Activated T-helper 1 cell treated with anti-CD3 and anti-CD28 coated beads, Interleukin-12 subunit alpha, Interleukin-12 subunit beta, Interleukin-2, Interleukin-4 antibody, amounts not matched to agents 30 ng/mL and 10 ng/mL and 1 ng/mL, durations not matched to agents 14 hours and 24 hours and 36 hours (primary cell): ENCODE data around the gene CEP112. TPM values are rescaled to one million over a fixed set of nuclear protein-coding genes. Genes with fewer than 3 reads are reported as not detected.
"Not testable (repeated sequence)": the region's sequence is repeated elsewhere in the genome, so short reads cannot be mapped to it uniquely, and the experiment has no call there.

Experiments used
- DNase-seq: peaks from one replicate; pipeline ENCODE4 v3.0.0; 2021; ENCODE audit warnings: low spot score
- H3K27ac Mint-ChIP-seq: one replicate; pipeline ENCODE4 v1.8.0; 2021; ENCODE audit warnings: mild to moderate bottlenecking, mixed read lengths
- H3K27me3 Mint-ChIP-seq: one replicate; pipeline ENCODE4 v1.8.0; 2022; ENCODE audit warnings: mild to moderate bottlenecking, moderate library complexity, mixed read lengths; ENCODE audit not compliant: insufficient read depth
- H3K36me3 Mint-ChIP-seq: one replicate; pipeline ENCODE4 v1.8.0; 2021; ENCODE audit warnings: low read depth, mixed read lengths
- H3K4me1 Mint-ChIP-seq: one replicate; pipeline ENCODE4 v1.8.0; 2021; ENCODE audit warnings: low read depth, mixed read lengths
- H3K4me3 Mint-ChIP-seq: one replicate; pipeline ENCODE4 v1.8.0; 2021; ENCODE audit warnings: mild to moderate bottlenecking, moderate library complexity, mixed read lengths
- H3K9me3 Mint-ChIP-seq: one replicate; pipeline ENCODE4 v1.8.0; 2021; ENCODE audit warnings: mixed read lengths
- intact Hi-C: fragments of 100-400 bp; cut with micrococcal nuclease; formaldehyde crosslinking; loops from one replicate; pipeline ENCODE4 v1.15.1; 2024
- total RNA-seq: library from RNA; stranded (reverse); gene quantifications from 2 replicates; pipeline ENCODE4 v1.2.3, GENCODE V29; 2022

CEP112 gene
- total RNA-seq, 1 donor from 2014 or later = 1.7 TPM

DNA sequence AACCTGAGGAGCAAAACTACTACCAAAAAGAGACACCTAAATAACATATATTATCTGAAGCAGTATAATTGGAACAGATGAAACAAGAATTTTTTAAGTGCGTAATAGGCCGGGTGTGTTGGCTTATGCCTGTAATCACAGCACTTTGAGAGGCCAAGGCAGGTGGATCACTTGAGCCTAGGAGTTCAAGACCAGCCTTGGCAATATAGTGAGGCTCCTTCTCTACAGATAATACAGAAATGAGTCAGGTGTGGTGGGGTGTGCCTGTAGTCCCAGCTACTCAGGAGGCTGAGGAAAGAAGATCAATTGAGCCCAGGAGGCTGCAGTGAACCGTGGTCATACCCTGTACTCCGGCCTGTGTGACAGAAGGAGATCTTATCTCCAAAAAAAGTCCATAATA is 336.3 kb downstream of the CEP112 start:
- Mint-ChIP-seq H3K27me3 (no peaks in the 10 kb centered on the region), H3K27ac (no peak overlapping the region), H3K4me3 (no peak overlapping the region), H3K36me3 (no peaks in the 10 kb centered on the region), H3K4me1 (no peaks in the 10 kb centered on the region), H3K9me3 (no peaks in the 10 kb centered on the region)
- no peak for DNase-seq
- intact Hi-C loops = no loop called here

DNA sequence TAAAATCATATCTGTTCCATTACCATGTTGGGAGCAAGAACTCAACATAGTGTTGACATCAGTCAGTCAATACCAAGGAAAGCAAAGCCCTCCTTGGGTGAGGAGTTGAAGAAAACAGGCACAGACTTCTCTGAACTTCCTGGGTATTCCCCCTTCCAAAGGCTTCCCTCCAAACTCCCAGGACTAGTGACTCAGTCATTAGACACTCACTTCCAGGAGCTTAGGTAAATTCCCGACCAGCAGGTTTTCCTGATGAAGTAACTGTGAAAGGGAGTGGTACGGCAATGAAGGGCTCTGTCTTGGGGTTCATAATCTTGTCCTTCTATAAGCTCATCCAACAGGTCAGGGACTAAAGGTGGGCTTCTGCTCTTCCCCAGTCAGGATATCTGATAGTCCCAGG is 336.7 kb downstream of the CEP112 start:
- Mint-ChIP-seq H3K9me3 (no peaks in the 10 kb centered on the region), H3K27ac (no peak overlapping the region), H3K4me1 (no peaks in the 10 kb centered on the region), H3K36me3 (no peaks in the 10 kb centered on the region), H3K27me3 (no peaks in the 10 kb centered on the region), H3K4me3 (no peak overlapping the region)
- no peak for DNase-seq
- intact Hi-C loops = no loop called here

DNA sequence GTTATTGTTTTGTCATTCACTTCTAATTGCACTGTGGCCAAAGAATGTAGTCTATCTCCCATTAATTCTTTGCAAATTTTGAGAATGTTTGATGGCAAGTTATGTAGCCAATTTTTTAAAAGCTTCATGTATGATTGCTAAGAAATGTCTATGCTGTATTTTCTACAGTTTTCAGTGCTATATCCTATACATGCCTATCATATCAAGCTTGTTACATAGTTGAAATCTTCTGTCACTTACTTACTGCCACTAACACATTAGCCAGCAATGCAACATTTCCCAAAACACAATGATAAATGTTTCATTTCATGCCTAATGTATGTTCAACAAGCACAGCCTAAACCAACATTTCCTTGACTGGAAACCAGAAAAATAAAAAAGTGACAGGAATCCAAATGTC is 338.1 kb downstream of the CEP112 start:
- H3K4me1 Mint-ChIP-seq = no peaks in the 10 kb centered on the region
- no peak overlapping the region for H3K4me3 Mint-ChIP-seq
- no peak overlapping the region for H3K27ac Mint-ChIP-seq
- intact Hi-C loops = no loop called here
- no peak for DNase-seq
- H3K27me3 Mint-ChIP-seq = no peaks in the 10 kb centered on the region
- H3K9me3 Mint-ChIP-seq = no peaks in the 10 kb centered on the region
- H3K36me3 Mint-ChIP-seq = no peaks in the 10 kb centered on the region

DNA sequence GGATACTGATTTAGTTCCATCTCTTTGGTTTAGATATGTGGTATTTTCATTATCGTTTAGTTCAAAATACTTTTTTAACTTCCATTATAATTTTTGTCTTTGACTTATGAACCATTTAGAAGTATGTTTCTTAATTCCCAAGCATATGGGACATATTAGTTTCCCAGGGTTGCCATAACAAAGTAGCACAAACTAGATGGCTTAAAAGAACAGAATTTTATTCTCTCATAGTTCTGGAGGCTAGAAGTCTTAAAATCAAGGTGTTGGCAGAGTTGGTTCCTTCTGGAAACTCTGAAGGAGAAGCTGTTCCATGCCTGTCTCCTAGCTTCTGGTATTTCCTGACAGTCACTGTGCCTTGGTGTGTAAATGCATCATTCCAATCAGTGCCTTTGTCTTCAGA is 339.0 kb downstream of the CEP112 start:
- intact Hi-C loops = no loop called here
- no peak for DNase-seq
- H3K9me3 Mint-ChIP-seq = no peaks in the 10 kb centered on the region
- H3K27ac Mint-ChIP-seq = no peak overlapping the region
- H3K4me1 Mint-ChIP-seq = no peaks in the 10 kb centered on the region
- no peaks in the 10 kb centered on the region for H3K36me3 Mint-ChIP-seq
- no peak overlapping the region for H3K4me3 Mint-ChIP-seq
- H3K27me3 Mint-ChIP-seq = no peaks in the 10 kb centered on the region

DNA sequence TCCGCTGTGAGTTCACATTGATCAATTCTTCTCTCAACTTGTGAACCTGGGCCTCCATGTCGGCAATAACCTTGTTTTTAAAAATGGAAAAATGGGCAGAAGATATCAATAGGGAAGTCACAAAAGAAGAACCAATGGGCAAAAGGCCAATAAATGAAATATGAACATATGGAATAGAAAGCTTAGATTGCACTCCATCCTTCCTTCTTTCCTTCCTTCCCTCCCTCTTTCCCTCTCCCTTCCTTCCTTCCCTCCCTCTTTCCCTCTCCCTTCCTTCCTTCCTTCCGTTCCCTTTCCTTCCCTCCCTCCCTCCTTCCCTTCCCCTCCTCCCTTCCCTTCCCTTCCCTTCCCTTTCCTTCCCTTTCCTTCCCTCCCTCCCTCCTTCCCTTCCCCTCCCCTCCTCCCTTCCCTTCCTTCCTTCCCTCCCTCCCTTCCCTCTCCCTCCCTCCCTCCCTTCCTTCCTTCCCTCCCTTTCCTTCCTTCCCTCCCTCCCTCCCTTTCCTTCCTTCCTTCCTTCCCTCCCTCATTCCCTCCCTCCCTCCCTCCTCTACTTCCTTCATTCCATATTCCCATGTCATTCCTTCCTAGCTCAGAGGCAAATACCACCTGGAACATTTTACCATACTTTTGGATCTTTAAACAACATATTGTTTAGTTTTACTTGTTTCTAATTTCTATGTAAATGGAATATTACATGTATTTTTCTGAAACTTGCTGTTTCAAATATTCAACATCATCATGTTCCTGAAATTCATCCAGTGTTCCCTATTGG is 339.8 kb downstream of the CEP112 start:
- intact Hi-C loops = no loop called here
- no peaks in the 10 kb centered on the region for H3K4me1 Mint-ChIP-seq

DNA sequence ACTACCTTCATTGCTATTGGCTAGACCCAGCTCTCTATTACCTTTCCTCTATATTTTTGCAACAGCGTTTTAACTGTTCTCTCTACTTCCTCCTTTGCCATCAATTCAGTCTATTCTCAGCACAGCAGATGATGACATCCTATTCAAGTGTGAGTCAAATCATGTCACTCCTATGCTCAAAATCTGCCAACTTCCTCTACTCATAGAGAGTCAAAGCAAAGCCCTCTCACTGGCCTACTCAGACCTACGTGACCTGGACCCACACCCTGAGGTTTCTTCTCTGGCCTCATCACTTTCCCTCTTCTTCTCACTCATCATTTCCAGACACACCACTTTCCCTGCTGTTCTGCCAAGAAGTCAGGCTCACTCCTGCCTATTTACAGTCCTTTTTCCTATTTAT is 341.4 kb downstream of the CEP112 start:
- no peaks in the 10 kb centered on the region for H3K27me3 Mint-ChIP-seq
- intact Hi-C loops = no loop called here
- H3K4me3 Mint-ChIP-seq = no peak overlapping the region
- DNase-seq = no peak
- H3K36me3 Mint-ChIP-seq = no peaks in the 10 kb centered on the region
- no peaks in the 10 kb centered on the region for H3K4me1 Mint-ChIP-seq
- no peak overlapping the region for H3K27ac Mint-ChIP-seq
- no peaks in the 10 kb centered on the region for H3K9me3 Mint-ChIP-seq

More for the DNA sequence above, 339.8 kb downstream of the CEP112 start:
- no peak for DNase-seq
- Mint-ChIP-seq H3K9me3 (no peaks in the 10 kb centered on the region), H3K36me3 (no peaks in the 10 kb centered on the region), H3K4me3 (no peak overlapping the region), H3K27me3 (no peaks in the 10 kb centered on the region), H3K27ac (no peak overlapping the region)

DNA sequence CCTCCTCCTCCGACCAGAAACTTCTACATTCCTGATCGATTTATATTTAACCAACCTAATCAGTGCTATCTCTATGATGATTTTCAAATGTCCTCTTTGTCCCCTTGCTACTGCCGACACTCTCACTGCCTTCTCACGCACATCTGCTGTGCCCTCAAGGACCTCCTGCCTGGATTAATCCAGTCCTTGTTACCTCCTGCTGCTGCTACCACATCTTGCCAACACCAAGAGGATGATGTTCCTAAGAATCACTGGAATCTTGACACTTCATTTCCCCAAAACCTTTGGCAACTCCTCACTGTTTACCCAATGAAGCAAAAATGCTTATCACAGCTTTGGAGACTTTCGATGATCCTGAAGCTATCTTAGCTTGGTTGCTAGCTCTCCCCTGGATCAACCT is 343.2 kb downstream of the CEP112 start:
- H3K27me3 Mint-ChIP-seq = no peaks in the 10 kb centered on the region

DNA sequence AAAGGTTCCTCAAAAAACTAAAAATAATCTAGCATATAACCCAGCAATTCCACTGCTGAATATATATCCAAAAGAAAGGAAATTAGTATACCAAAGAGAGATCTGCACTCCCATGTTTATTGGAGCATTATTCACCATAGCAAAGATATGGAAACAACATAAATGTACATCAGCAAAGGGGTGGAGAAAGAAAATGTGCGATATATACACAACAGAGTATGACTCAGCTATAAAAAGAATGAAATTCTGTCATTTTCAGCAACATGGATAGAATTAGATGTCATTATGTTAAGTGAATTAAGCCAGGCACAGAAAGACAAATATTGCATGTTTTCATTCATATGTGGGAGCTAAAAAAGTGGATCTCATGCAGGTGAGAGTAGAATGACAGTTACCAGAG is 350.8 kb downstream of the CEP112 start:
- no peak overlapping the region for H3K27ac Mint-ChIP-seq
- H3K27me3 Mint-ChIP-seq = no peaks in the 10 kb centered on the region
- H3K9me3 Mint-ChIP-seq = no peaks in the 10 kb centered on the region
- no peaks in the 10 kb centered on the region for H3K4me1 Mint-ChIP-seq
- no peak for DNase-seq
- intact Hi-C loops = no loop called here
- no peaks in the 10 kb centered on the region for H3K36me3 Mint-ChIP-seq
- no peak overlapping the region for H3K4me3 Mint-ChIP-seq

More for the DNA sequence above, 343.2 kb downstream of the CEP112 start:
- Mint-ChIP-seq H3K9me3 (no peaks in the 10 kb centered on the region), H3K36me3 (no peaks in the 10 kb centered on the region), H3K4me3 (no peak overlapping the region), H3K27ac (no peak overlapping the region), H3K4me1 (no peaks in the 10 kb centered on the region)
- intact Hi-C loops = no loop called here
- DNase-seq = no peak

DNA sequence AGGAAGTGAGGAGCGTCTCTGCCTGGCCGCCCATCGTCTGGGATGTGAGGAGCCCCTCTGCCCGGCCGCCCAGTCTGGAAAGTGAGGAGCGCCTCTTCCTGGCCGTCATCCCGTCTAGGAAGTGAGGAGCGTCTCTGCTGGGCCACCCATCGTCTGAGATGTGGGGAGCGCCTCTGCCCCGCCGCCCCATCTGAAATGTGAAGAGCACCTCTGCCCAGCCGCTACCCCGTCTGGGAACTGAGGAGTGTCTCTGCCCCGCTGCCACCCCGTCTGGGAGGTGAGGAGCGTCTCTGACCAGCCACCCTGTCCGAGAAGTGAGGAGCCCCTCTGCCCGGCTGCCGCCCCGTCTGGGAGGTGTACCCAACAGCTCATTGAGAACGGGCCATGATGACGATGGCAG is 354.7 kb downstream of the CEP112 start:
- intact Hi-C loops, H3K27ac Mint-ChIP-seq, H3K4me3 Mint-ChIP-seq, H3K36me3 Mint-ChIP-seq, DNase-seq, H3K27me3 Mint-ChIP-seq, H3K4me1 Mint-ChIP-seq: not testable (repeated sequence)
- H3K9me3 Mint-ChIP-seq = peaks cover 15% of the 10 kb centered on the region

DNA sequence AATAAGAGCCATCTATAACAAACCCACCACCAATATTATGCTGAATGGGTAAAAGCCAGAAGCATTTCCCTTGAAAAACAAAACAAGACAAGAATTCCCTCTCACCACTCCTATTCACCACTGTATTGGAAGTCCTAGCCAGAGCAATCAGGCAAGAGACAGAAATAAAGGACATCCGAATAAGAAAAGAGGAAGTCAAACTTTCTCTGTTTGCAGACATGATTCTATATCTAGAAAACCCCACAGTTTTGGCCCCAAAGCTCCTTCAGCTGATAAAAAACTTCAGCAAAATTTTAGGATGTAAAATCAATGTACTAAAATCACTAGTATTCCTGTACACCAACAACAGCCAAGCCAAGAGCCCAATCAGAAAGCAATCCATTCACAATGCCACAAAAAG is 358.7 kb downstream of the CEP112 start:
- Mint-ChIP-seq H3K36me3 (no peaks in the 10 kb centered on the region), H3K9me3 (peaks cover 30% of the 10 kb centered on the region), H3K4me1 (no peaks in the 10 kb centered on the region), H3K27ac (no peak overlapping the region), H3K4me3 (no peak overlapping the region), H3K27me3 (no peaks in the 10 kb centered on the region)
- intact Hi-C loops = no loop called here
- DNase-seq = no peak

DNA sequence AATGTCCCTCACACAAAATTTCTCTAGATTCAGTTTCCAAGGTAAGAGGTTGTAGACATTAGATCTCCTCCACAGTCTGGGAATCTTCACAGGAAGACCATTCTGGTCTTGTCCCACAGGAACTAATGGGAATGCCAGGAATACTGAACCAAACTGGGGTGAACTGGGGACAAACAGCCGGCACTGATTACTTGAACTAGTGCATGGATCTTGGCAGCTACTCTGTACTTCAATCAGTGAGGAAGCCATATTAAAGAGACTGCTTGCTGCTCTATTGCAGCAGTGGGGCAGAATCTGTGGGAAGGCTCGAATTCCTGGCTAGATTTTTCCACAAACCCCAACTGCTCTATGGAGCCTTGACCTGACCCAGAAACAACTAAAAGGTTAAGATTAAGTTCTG is 361.6 kb downstream of the CEP112 start:
- no peak for DNase-seq
- H3K36me3 Mint-ChIP-seq = no peaks in the 10 kb centered on the region
- H3K27ac Mint-ChIP-seq = no peak overlapping the region
- no peaks in the 10 kb centered on the region for H3K27me3 Mint-ChIP-seq
- intact Hi-C loops = no loop called here
- no peak overlapping the region for H3K4me3 Mint-ChIP-seq
- no peaks in the 10 kb centered on the region for H3K4me1 Mint-ChIP-seq
- H3K9me3 Mint-ChIP-seq = peaks cover 30% of the 10 kb centered on the region

DNA sequence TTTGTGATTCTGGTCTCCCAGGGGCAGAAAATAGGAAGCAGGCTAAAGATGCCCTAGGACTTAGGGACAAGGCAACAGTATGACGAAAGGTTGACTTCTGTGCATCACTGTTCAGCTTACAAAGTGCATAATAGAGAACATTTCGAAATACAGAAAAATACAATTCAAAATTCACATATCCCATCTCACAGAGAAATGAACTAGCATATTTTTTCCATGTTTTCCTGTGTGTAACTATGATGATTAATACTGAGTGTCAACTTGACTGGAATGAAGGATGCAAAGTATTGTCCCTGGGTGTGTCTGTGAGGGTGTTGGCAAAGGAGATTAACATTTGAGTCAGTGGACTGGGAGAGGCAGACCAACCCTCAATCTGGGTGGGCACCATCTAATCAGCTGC is 365.4 kb downstream of the CEP112 start:
- H3K9me3 Mint-ChIP-seq, H3K36me3 Mint-ChIP-seq, intact Hi-C loops, H3K4me3 Mint-ChIP-seq, DNase-seq, H3K27ac Mint-ChIP-seq, H3K27me3 Mint-ChIP-seq, H3K4me1 Mint-ChIP-seq: not testable (repeated sequence)

DNA sequence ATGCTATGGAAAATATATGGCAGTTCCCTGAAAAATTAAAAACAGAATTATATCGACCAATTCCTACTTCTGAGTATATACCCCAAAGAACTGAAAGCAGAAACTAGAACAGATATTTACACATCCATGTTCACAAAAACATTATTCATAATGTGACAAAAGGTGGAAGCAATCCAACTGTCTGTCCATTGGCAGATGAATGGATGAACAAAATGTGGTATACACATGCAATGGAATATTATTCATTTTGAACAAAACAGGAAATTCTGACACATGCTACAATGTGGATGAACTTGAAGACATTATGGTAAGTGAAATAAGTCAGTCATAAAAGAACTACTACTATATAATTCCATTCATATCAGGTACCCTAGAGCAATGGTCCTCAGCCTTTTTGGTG is 367.0 kb downstream of the CEP112 start:
- H3K27ac Mint-ChIP-seq = no peak overlapping the region
- H3K9me3 Mint-ChIP-seq = no peaks in the 10 kb centered on the region
- no peak for DNase-seq
- H3K4me3 Mint-ChIP-seq = no peak overlapping the region
- intact Hi-C loops = no loop called here
- H3K4me1 Mint-ChIP-seq = no peaks in the 10 kb centered on the region
- no peaks in the 10 kb centered on the region for H3K36me3 Mint-ChIP-seq
- no peaks in the 10 kb centered on the region for H3K27me3 Mint-ChIP-seq

DNA sequence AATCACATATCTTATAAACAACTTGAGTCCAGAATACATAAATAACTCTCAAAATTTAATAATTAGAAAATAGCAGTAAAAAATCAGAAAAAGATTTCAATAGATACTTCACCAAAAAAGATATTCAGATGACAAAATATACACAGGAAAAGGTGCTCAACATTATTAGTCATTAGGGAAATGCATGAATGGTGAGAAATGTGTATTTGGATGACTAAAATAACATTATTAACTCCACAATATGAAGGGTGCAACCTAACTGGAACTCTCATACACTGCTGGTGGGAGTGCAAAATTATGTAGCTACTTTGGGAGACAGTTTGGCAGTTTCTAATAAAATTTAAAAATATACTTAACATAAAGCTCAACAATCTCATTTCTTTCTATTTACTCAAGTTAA is 368.2 kb downstream of the CEP112 start:
- H3K27me3 Mint-ChIP-seq = peaks cover 7% of the 10 kb centered on the region
- intact Hi-C loops = no loop called here
- no peaks in the 10 kb centered on the region for H3K4me1 Mint-ChIP-seq
- no peak overlapping the region for H3K27ac Mint-ChIP-seq
- no peak for DNase-seq
- no peaks in the 10 kb centered on the region for H3K9me3 Mint-ChIP-seq
- H3K4me3 Mint-ChIP-seq = no peak overlapping the region
- no peaks in the 10 kb centered on the region for H3K36me3 Mint-ChIP-seq
